Measurements from ENCODE around the gene CDK2. TPM values are rescaled to one million over a fixed set of nuclear protein-coding genes. Genes with fewer than 3 reads are reported as not detected.

The CDK2 gene
- total RNA-seq, 3 donors from 2014 or later, result 65.4 to 80.1 (median 74.1) TPM

DNA sequence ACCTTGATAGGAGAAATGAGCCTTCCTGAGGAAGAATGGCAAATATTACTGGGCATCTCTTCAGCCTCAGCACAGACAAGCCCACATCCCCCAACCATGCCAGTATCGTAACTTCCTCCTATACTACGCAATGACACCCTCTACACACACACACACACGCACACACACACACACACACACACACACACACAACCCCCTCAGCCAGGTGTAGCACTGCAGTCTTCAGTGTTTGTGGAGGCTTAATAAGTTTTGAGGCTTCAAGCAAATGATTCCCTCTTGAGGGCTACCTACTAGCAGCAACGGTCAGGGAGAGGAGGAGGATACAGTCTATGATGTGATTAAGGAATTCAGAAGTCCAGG, 34.1 kb upstream of the CDK2 start:
- no peak for ATAC-seq
- no peaks in the 10 kb centered on the region for H3K27me3 Mint-ChIP-seq (ENCODE audit: low read depth)
- peaks cover 14% of the 10 kb centered on the region for H3K36me3 Mint-ChIP-seq (ENCODE audit: insufficient read depth)
- no peaks in the 10 kb centered on the region for H3K9me3 Mint-ChIP-seq
- H3K4me3 Mint-ChIP-seq, result peak overlapping the region; percentile 98
- H3K4me1 Mint-ChIP-seq (ENCODE audit: low read depth), result peaks cover 79% of the 10 kb centered on the region
- DNase-seq, result peak; percentile 42

DNA sequence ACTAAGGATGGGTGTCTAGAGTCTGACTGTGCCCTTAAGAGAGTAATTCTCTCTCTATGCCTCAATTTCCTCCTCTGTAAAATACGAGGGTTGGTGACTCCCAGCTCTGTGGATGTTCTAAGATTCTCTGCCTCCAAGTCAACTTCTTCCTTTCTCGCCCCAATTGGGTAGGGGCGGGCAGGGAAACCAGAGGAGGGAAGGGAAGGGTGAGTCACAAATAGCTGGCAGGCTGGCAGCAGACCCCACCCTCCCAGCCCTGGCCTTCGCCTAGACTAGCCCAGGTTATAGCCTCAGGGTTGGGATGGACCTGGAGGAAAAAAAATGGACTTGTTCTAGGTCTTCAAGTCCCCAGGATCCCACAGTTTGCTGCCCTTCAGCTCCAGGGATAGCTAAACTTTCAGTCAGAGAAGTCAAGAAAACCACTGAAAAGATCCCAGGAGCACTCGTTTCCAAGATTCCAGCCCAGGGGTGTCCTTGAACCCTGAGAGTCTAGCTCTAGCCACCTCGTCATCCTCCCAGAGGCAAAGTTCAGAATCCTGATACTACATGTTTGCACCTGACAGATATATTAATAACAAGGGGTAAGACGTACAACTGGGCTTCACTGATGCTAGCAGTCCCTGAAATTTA, 33.3 kb upstream of the CDK2 start:
- no peaks in the 10 kb centered on the region for H3K27me3 Mint-ChIP-seq (ENCODE audit: low read depth)
- H3K4me1 Mint-ChIP-seq (ENCODE audit: low read depth), result peaks cover 83% of the 10 kb centered on the region
- H3K4me3 Mint-ChIP-seq, result peak overlapping the region; percentile 98
- ATAC-seq (no peak), DNase-seq (no peak)
- H3K36me3 Mint-ChIP-seq (ENCODE audit: insufficient read depth), result peaks cover 16% of the 10 kb centered on the region
- no peaks in the 10 kb centered on the region for H3K9me3 Mint-ChIP-seq

- Mint-ChIP-seq H3K27me3 (ENCODE audit: low read depth) (no peaks in the 10 kb centered on the region), H3K4me3 (peak overlapping the region; percentile 98), H3K36me3 (ENCODE audit: insufficient read depth) (peaks cover 22% of the 10 kb centered on the region), H3K9me3 (no peaks in the 10 kb centered on the region), H3K4me1 (ENCODE audit: low read depth) (peaks cover 86% of the 10 kb centered on the region)
- ATAC-seq, result no peak
- no peak for DNase-seq
These were observed 32.6 kb upstream of the CDK2 start for GRCh38 chr12:55933799-55934742.

GRCh38 chr12:55934773-55935172, 31.9 kb upstream of the CDK2 start:
- Mint-ChIP-seq H3K27me3 (ENCODE audit: low read depth) (no peaks in the 10 kb centered on the region), H3K9me3 (no peaks in the 10 kb centered on the region), H3K4me3 (peak overlapping the region; percentile 98), H3K4me1 (ENCODE audit: low read depth) (peaks cover 86% of the 10 kb centered on the region), H3K36me3 (ENCODE audit: insufficient read depth) (peaks cover 24% of the 10 kb centered on the region)
- DNase-seq (no peak), ATAC-seq (no peak)

GRCh38 chr12:55935738-55936151, 30.9 kb upstream of the CDK2 start:
- ATAC-seq (peak; percentile 23 to 30), DNase-seq (peak; percentile 26)
- H3K4me3 Mint-ChIP-seq, result peak overlapping the region; percentile 98

DNA sequence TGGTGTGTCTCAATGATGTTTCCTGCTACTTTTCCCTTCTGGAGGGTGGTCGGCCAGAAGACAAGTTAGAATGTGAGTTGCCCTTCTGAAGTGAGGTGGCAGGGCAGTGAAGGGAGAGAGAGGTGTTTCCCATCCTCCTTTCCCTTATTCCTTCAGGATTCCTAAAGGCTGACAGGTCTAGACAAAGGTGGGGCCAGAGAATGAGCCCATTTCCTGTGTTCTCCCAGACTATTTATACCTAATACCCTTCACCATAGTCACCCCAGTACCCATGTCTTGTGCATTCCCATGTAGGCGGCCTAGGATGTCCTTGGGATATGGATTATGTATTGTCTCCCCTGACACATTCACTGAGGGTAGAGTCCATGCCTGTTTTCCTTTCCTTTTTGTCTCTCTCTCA, 28.6 kb upstream of the CDK2 start:
- Mint-ChIP-seq H3K4me3 (no peak overlapping the region), H3K36me3 (ENCODE audit: insufficient read depth) (peaks cover 49% of the 10 kb centered on the region), H3K27me3 (ENCODE audit: low read depth) (no peaks in the 10 kb centered on the region), H3K9me3 (no peaks in the 10 kb centered on the region), H3K4me1 (ENCODE audit: low read depth) (peaks cover 93% of the 10 kb centered on the region)
- DNase-seq, result no peak
- ATAC-seq, result no peak

More at GRCh38 chr12:55935738-55936151, 30.9 kb upstream of the CDK2 start:
- peaks cover 86% of the 10 kb centered on the region for H3K4me1 Mint-ChIP-seq (ENCODE audit: low read depth)
- H3K27me3 Mint-ChIP-seq (ENCODE audit: low read depth), result no peaks in the 10 kb centered on the region
- no peaks in the 10 kb centered on the region for H3K9me3 Mint-ChIP-seq
- H3K36me3 Mint-ChIP-seq (ENCODE audit: insufficient read depth), result peaks cover 33% of the 10 kb centered on the region

DNA sequence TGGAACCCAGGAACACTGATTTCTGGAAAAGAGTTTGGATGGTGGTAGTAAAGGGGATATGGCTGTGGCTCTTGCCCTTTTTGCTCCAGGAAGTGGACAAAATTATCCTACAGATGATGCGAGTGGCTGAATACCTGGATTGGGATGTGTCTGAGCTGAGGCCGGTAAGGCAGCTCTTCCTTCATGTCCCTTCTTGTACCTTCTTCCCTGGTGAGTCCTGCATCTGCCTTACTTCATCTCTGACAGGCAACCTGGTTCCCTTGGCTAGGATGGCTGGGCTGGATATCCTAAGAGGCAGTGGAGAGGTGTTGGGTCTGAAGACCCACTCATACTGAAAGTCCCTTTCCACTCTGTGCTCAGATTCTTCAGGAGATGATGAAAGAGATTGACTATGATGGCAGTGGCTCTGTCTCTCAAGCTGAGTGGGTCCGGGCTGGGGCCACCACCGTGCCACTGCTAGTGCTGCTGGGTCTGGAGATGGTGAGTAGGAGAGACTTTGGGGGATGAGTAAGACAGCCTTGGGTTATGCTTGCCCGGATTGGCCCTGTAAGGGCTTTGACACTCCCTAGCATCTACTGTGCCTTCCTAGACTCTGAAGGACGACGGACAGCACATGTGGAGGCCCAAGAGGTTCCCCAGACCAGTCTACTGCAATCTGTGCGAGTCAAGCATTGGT, 27.7 kb upstream of the CDK2 start:
- no peaks in the 10 kb centered on the region for H3K27me3 Mint-ChIP-seq (ENCODE audit: low read depth)
- no peak overlapping the region for H3K4me3 Mint-ChIP-seq
- ATAC-seq (peak; percentile 39), DNase-seq (no peak)
- H3K9me3 Mint-ChIP-seq, result no peaks in the 10 kb centered on the region
- H3K4me1 Mint-ChIP-seq (ENCODE audit: low read depth), result peaks cover 86% of the 10 kb centered on the region
- H3K36me3 Mint-ChIP-seq (ENCODE audit: insufficient read depth), result peaks cover 53% of the 10 kb centered on the region

- H3K27me3 Mint-ChIP-seq (ENCODE audit: low read depth), result no peaks in the 10 kb centered on the region
- H3K9me3 Mint-ChIP-seq, result no peaks in the 10 kb centered on the region
- ATAC-seq, result peak; percentile 87 to 88
- peak overlapping the region; percentile 27 for H3K4me3 Mint-ChIP-seq
- H3K36me3 Mint-ChIP-seq (ENCODE audit: insufficient read depth), result peaks cover 62% of the 10 kb centered on the region
- H3K4me1 Mint-ChIP-seq (ENCODE audit: low read depth), result peaks cover 79% of the 10 kb centered on the region
- DNase-seq, result peak; percentile 79
These were observed 26.4 kb upstream of the CDK2 start for GRCh38 chr12:55940065-55940732.

GRCh38 chr12:55942055-55942454, 24.6 kb upstream of the CDK2 start:
- DNase-seq (no peak), ATAC-seq (no peak)
- H3K4me1 Mint-ChIP-seq (ENCODE audit: low read depth), result peaks cover 72% of the 10 kb centered on the region
- H3K9me3 Mint-ChIP-seq, result no peaks in the 10 kb centered on the region
- no peak overlapping the region for H3K4me3 Mint-ChIP-seq
- H3K36me3 Mint-ChIP-seq (ENCODE audit: insufficient read depth), result peaks cover 64% of the 10 kb centered on the region
- no peaks in the 10 kb centered on the region for H3K27me3 Mint-ChIP-seq (ENCODE audit: low read depth)

- peaks cover 63% of the 10 kb centered on the region for H3K36me3 Mint-ChIP-seq (ENCODE audit: insufficient read depth)
- peaks cover 70% of the 10 kb centered on the region for H3K4me1 Mint-ChIP-seq (ENCODE audit: low read depth)
- no peaks in the 10 kb centered on the region for H3K9me3 Mint-ChIP-seq
- no peak overlapping the region for H3K4me3 Mint-ChIP-seq
- DNase-seq (no peak), ATAC-seq (no peak)
- H3K27me3 Mint-ChIP-seq (ENCODE audit: low read depth), result no peaks in the 10 kb centered on the region
These were observed 24.0 kb upstream of the CDK2 start for GRCh38 chr12:55942577-55943136.

- Mint-ChIP-seq H3K4me3 (no peak overlapping the region), H3K4me1 (ENCODE audit: low read depth) (peaks cover 37% of the 10 kb centered on the region), H3K27me3 (ENCODE audit: low read depth) (no peaks in the 10 kb centered on the region), H3K36me3 (ENCODE audit: insufficient read depth) (peaks cover 50% of the 10 kb centered on the region), H3K9me3 (no peaks in the 10 kb centered on the region)
- ATAC-seq, result peak; percentile 38 to 79
- no peak for DNase-seq
These were observed 20.1 kb upstream of the CDK2 start for GRCh38 chr12:55946553-55946952.

DNA sequence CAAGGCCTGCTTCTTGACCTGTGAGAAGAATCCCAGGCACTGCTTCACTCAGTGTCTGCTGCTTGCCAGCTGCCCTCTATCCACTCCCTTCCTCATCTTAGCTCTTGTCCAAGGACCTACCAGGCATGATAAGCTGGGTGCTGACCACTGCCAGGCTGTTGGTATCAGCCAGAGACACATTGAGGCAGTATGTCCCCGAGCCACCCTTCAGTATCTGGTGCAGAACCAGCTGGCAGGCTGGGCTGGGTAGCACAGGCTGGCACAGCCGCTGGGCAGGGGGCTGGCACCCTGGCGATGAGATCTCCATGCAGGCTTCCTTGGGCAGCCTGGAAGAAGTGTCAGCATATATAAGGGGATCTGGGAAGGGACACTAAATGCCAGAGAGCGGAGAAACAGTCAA, 11.3 kb upstream of the CDK2 start:
- H3K36me3 Mint-ChIP-seq (ENCODE audit: insufficient read depth), result peaks cover 32% of the 10 kb centered on the region
- no peaks in the 10 kb centered on the region for H3K9me3 Mint-ChIP-seq
- H3K4me1 Mint-ChIP-seq (ENCODE audit: low read depth), result peaks cover 13% of the 10 kb centered on the region
- ATAC-seq, result no peak
- no peaks in the 10 kb centered on the region for H3K27me3 Mint-ChIP-seq (ENCODE audit: low read depth)
- no peak overlapping the region for H3K4me3 Mint-ChIP-seq
- DNase-seq, result no peak

DNA sequence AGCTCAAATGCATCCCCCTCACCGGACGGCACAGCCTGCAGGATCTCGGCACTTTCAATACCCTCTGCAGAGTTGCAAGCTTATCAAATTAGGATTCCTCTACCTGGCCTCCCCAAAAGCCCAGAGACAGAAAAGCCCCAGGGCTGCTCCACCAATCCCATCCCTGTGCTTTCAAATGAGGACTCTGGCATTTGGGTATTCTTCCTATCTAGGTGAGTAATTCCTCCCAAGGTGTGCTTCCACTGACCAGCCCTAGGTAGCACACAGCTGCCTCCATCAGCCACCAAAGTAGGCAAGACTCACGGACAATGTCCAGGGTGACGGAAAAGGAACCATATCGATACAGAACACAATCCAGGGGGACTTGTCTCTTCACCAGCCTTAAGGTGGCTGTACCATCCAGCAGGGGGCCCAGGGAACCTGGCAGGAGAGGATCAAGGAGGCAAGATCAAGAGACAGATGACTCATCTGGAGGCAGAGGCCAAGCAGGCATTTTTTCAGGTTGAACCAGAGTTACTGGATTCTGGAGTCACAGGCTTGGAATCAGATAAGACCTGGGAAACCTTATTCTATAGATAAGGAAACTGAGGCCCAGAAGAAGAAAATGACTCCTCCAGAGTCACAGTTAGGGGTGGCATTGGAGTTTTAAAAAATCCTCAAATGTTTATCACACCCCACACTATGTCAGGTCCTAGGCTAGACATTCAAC, 10.7 kb upstream of the CDK2 start:
- Mint-ChIP-seq H3K9me3 (no peaks in the 10 kb centered on the region), H3K4me3 (no peak overlapping the region), H3K4me1 (ENCODE audit: low read depth) (peaks cover 13% of the 10 kb centered on the region), H3K27me3 (ENCODE audit: low read depth) (no peaks in the 10 kb centered on the region), H3K36me3 (ENCODE audit: insufficient read depth) (peaks cover 32% of the 10 kb centered on the region)
- DNase-seq (peak; percentile 46), ATAC-seq (peak; percentile 83 to 88)

Measured in activated T-cell treated with anti-CD3 and anti-CD28 coated beads, Interleukin-2, amount 50 U/mL, for 4 hours (primary cell).